Measurements from ENCODE around the gene NES.

The NES gene

DNA sequence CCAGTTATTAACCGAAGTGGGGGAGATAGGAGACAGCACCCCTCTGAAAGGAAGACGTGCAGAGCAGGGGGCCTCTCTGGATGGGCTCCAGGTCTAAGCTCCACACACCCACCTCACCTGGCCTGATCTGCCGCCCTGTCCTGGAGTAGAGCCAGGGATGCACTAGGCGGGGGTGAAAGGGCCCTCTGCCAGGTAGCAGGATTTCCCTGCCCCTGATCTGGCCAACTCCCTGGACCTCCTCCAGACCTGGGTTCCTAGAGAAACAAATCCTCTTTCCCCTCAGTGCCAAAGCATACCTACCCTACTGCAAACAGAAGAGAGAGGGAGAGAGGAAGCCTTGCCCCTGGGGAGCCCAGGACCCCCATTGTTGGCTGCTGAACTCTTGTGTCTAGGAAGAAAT, 26.1 kb upstream of the NES start:
- DNase-seq = no peak

- no peak for DNase-seq
Observed at GRCh38 chr1:156700736-156701531, 23.7 kb upstream of the NES start.

- DNase-seq = no peak
Observed at GRCh38 chr1:156698995-156699394, 21.8 kb upstream of the NES start.

- DNase-seq = no peak
Observed at GRCh38 chr1:156697481-156697880, 20.3 kb upstream of the NES start.

DNA sequence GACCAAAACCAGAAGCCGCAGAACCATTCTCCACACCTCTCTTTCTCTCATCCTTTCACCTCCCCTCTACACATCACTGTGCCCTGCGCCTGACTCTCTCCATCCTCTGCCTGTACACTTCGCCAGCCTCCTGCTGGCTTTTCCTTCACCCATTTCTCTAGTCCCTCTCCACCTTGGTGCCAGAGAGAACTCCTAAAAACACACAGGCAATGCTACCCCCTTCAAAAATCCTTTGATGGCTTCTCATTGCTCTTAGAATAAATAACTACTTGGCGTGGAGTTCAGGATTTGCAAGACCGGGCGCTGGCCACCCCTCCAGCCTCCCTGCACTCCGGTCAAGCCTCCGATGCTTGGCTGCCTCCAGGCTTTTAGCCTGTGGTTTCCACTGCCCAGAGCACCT, 19.5 kb upstream of the NES start:
- no peak for DNase-seq

- no peak for DNase-seq
Observed at GRCh38 chr1:156694690-156694962, 17.4 kb upstream of the NES start.

GRCh38 chr1:156693848-156694689, 16.9 kb upstream of the NES start:
- DNase-seq = no peak

DNA sequence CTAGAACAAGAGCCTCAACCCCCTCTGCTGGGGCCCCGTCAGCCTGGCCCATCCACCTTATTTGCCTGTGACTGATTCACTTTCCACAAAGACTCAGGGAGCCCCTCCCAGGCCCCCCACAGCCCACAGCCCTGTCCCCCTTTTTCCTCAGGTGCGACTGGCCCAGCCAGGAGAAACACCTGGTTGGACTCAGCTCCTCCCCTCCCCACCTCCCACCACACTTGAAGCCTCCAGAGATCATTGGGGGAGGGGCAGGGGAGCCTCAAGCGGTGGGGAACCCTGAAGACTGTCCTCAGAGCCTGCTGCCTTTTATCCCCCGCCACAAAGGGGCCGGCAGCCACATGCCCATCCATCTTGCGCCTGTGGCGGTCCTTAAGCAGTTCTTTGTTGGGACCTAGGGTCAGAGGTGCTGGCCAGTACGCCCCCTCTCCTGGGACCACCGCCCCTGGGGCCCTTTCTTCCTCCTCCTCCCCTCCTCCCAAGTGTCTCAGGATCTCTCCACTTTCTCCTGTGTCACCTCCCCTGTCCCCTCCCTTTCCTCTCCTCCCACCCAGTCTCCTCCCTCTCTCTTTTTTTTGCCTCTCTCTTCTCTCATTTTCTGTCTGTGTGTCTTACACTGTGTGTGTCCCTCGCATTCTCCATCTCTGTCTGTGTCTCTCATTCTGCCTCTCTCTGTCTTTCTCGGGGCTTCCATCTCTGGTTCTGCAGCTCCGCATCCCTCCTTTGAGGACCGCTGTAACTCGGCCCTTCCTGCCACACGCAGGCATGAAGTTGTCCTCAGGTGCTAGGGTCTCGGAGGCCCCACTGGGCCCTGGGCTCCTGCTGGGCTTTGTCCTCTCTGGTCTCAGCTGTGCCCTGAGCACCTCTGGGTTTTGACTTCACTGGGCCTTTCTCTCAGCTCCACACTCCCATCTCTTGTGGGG, 16.0 kb upstream of the NES start:
- no peak for DNase-seq

- no peak for DNase-seq
Observed at GRCh38 chr1:156692441-156692924, 15.3 kb upstream of the NES start.

- DNase-seq = no peak
Observed at GRCh38 chr1:156691665-156692440, 14.6 kb upstream of the NES start.

- DNase-seq = no peak
Observed at GRCh38 chr1:156691191-156691590, 14.0 kb upstream of the NES start.

DNA sequence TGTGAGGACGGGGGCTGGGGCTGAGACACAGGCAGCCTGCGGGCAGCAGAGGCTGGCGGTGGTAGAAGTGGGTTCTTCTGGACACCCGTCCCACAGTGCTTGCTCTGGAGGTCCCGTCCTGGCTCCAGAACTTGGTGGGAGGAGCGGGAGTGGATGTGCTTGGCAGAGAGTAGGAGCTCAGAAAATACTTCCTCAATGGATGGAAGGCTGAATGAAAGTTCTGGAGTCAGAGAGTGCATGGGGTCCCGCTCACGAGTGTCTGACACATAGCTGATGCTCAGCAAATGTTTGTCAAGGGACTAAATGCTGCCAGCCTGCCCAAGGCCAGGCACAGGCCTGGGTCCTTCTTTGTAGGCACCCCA, 13.4 kb upstream of the NES start:
- DNase-seq = no peak

DNA sequence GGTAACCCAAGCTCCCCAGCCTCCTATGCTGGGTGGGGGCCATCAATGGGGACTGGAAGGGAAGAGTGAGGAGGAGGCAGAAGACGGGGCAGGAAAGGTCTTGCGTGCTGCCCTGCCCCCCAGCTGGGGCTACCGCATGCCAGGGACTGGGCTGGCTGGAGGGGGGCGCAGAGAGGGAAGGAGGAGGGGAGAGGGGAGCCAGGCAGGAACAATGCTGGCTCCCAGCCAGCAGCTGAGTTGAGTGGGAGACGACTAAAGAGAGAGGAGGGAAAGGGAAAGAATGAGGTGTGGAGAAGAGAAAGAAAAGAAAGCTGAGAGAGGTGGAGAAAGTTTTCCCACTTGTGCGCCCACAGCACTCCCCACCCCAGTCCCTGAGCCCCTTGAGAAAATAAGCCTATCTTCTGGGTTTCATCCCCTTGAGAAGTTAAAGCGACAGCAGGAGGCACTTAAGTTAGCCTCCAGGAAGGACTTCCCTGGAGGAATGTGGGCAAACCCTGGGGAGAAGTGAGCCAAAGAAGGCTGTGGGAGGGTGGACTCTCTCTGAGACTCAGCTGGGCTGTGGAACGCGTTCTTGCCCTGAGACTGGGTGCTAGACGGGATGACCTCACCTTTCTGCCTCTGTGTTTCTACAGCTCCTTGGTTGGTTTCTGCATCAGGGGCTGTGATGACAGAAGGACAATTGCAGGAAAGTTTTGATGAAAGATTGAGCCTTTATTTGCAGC, 12.9 kb upstream of the NES start:
- no peak for DNase-seq

DNA sequence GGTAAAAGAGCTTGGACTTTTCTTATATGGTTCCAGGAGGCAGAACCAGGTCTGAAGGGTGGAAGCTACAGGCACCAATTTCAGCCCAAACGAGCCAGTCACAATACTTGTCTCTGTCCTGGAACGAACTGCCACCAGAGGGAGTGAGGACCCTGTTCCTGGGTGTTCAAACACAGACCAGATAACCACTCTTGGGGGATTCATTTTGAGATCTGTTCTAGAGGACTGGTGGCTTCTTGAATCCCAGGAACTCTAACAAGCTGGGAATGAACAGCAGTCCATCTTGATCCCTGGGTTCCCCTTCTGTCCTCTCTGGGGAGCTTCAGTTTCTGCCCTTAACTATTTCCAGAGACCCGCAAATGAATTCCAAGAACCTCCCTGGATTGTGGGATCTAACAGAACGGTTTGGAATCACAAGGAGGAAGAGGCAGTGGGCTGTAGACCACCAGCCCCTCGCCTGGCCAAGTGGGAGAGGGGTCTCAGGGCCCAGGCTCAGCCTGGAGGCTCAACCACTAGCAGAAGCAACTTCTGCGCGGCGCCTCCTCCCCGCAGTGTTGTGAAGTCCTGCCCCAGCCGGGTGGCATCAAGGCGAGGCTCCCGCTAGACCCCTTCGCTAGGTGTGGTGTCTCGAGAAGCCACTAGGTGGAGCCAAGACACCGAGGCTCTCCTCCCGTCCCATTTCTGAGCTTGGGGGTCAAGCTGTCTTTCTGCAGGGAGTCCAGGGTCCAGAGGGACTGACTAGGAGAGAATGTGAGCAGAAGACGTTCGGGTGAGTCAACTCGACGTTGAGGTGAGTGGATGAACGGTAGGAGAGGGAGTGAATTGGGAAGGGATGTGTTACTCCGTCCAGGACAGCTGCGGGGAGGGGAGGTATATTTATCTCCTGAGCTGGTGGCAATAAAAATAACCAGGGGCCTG, 12.1 kb upstream of the NES start:
- peak; percentile 87 for DNase-seq

DNA sequence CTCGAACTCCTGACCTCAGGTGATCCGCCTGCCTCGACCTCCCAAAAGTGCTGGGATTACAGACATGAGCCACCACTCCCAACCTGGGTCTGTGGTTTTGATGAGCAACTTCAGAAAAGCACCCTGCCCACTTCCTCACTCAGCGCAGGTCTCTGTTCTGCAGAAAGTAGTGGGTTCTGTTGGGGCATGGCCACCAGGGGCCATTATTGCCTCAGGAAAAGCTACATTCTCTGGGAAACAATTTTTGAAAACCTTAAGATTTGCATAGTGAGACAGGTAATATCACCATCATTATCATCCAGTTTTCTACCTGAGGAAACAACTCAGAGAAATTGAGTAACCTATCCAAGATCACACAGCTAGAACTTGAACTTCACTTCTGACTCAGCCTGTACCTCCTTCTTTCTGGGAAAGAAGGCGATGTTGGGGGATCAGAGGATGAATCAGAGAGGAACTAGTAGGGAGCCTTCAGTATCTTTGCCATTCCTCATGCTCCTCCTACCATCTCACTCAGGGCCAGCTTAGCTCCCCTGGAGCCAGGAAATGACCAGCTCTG, 7.1 kb upstream of the NES start:
- DNase-seq = no peak

DNA sequence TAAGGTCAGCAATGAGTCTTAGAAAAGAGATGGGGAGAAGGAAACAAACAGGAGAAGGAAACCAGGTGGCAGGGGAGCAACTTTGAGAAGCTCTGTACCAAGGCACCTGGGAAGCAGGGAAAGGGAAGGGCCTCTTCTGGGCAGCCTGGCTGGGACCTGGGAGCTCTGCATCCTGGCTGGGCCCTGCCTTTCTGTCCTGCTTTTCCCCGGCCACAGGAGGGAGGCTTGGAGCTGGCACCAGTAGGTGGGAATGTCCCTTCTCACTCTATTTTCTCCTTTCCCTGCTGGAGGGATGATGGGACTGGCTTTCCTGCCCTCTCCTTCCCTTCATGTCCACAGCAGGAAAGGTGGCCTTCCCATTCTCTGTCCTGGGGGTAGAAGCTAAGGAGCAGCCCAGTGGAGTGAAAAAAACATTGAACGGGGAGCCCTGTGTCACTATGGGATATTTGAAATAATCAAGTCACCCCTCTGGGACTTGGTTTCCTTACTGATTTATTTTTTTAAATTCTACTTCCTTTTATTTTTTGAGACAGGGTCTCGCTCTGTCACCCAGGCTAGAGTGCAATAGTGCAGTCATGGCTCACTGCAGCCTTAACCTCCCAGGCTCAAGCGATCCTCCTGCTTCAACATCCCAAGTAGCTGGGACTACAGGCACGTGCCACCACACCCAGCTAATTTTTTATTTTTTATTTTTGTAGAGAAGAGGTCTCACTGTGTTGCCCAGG, 5.1 kb upstream of the NES start:
- no peak for DNase-seq

GRCh38 chr1:156681196-156681960, 4.2 kb upstream of the NES start:
- DNase-seq = no peak

GRCh38 chr1:156680056-156680455, 2.8 kb upstream of the NES start:
- DNase-seq = no peak

All from NCI-H1694 treated with DMSO at 0.1 percent for 48 hours (cell line).